Type B pancreatic cell (in vitro differentiated cells): ENCODE data around the gene ORAI1. TPM values are rescaled to one million over a fixed set of nuclear protein-coding genes. Genes with fewer than 3 reads are reported as not detected.
A peak's percentile ranks its signal among the peaks of the same experiment; 100 is the strongest.

Source experiments
- DNase-seq: peaks from one replicate; pipeline ENCODE4 v3.0.0; 2021; ENCODE audit warnings: mixed read lengths; ENCODE audit not compliant: unreplicated experiment; ENCODE audit errors: extremely low spot score
- H3K27ac Mint-ChIP-seq: 2 replicates; pipeline ENCODE4 v1.8.0; 2021; ENCODE audit warnings: mild to moderate bottlenecking, mixed read lengths
- H3K27me3 Mint-ChIP-seq: 2 replicates; pipeline ENCODE4 v1.8.0; 2021; ENCODE audit warnings: mixed read lengths
- H3K36me3 Mint-ChIP-seq: 2 replicates; pipeline ENCODE4 v1.8.0; 2021; ENCODE audit warnings: mixed read lengths
- H3K4me1 Mint-ChIP-seq: one replicate; pipeline ENCODE4 v1.8.0; 2021; ENCODE audit warnings: mixed read lengths; ENCODE audit not compliant: unreplicated experiment
- H3K4me3 Mint-ChIP-seq: 2 replicates; pipeline ENCODE4 v1.8.0; 2021; ENCODE audit warnings: mild to moderate bottlenecking, mixed read lengths
- H3K9me3 Mint-ChIP-seq: 2 replicates; pipeline ENCODE4 v1.8.0; 2021; ENCODE audit warnings: mixed read lengths
- CTCF ChIP-seq: fragments of 200-600 bp; sonication (generic); conservative IDR thresholded peaks from 2 replicates; pipeline ENCODE4 v1.5.0; 2021; ENCODE audit warnings: antibody characterized with exemption, mild to moderate bottlenecking
- total RNA-seq: library from RNA; stranded (reverse); gene quantifications from 2 replicates; pipeline ENCODE4 v1.2.1, GENCODE V29; 2021; ENCODE audit warnings: low replicate concordance

Gene ORAI1
- total RNA-seq, 1 donor from 2014 or later = 12.9 TPM

- Mint-ChIP-seq H3K4me3 (peak overlapping the region; percentile 36), H3K9me3 (no peaks in the 10 kb centered on the region), H3K36me3 (no peaks in the 10 kb centered on the region), H3K27ac (peak overlapping the region; percentile 70), H3K4me1 (no peaks in the 10 kb centered on the region), H3K27me3 (no peaks in the 10 kb centered on the region)
- TF ChIP-seq CTCF = peak; percentile 86
- no peak for DNase-seq
Measured at GRCh38 chr12:121668750-121669520, 42.6 kb downstream of the ORAI1 start.

DNA sequence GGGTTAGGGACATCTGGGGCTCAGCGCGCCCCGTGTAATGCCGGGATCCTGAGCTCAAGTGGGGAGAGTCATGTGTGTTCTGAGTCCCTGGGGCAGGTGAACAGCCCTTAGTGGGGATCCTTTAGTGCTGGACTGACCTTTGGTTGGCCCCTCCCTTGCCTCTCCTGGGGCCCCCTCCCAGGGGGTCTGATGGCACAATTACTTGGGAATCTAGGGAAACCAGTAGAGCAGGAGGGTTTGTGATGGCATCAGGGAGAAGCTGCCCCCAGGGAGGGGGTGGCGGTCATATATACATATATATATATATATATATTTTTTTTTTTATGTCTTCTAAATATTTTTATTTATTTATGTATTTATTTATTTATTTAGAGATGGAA, 43.2 kb downstream of the ORAI1 start, which contains the start of gene MORN3:
MORN3 (minus strand) TSS at position 134 of the 380 bp plus-strand sequence. CDS start 171 bp downstream, outside the sequence.
- Mint-ChIP-seq H3K36me3 (no peaks in the 10 kb centered on the region), H3K9me3 (no peaks in the 10 kb centered on the region), H3K27me3 (no peaks in the 10 kb centered on the region), H3K4me3 (peak within 1 kb of the TSS; percentile 36), H3K27ac (peak within 1 kb of the TSS; percentile 70), H3K4me1 (no peaks in the 10 kb centered on the region)
- no peak for TF ChIP-seq CTCF
- no peak for DNase-seq

DNA sequence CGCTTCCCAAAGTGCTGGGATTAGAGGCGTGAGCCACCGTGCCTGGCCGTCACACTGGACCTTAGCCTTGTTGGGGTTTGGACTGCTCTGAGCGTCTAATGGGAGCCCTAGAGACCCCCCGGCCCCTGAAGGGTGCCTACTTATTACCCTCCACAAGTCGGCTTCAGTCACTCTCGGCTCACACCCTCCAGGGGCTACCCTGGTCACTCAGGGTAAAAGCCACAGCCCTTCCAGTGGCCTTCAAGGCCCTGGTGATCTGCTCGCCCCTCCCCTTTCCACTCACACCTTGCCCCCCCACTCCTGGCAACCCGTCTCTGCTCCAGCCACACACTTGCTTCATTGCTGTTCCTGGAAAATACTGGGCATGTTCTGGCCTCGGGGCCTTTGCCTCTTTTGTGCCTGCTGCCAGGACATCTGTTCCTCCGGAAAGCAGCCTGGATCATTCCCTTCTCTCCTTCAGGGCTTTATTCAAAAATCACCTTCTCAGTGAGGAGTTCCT, 46.7 kb downstream of the ORAI1 start:
- H3K4me3 Mint-ChIP-seq = peak overlapping the region; percentile 87
- no peak for TF ChIP-seq CTCF
- H3K27me3 Mint-ChIP-seq = no peaks in the 10 kb centered on the region
- DNase-seq = no peak
- peak overlapping the region; percentile 59 for H3K27ac Mint-ChIP-seq
- no peaks in the 10 kb centered on the region for H3K36me3 Mint-ChIP-seq
- H3K4me1 Mint-ChIP-seq = no peaks in the 10 kb centered on the region
- H3K9me3 Mint-ChIP-seq = no peaks in the 10 kb centered on the region

DNA sequence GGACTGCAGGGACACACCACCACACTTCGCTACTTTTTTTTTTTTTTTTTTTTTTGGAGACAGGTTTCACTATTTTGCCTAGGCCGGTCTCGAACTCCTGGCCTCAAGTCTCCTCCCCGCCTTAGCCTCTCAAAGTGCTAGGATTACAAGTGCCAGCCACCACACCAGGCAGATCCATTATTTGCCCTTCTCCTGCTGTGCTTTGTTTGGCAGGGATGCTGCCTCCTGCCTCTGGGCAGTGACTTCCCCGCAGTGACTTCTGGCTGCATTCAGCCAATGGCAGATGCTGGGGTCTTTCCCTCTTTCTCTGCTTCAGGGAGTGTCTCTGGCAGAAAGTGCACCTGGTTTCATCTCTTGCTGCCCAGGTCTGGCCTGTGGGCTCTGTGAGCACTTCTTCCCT, 49.9 kb downstream of the ORAI1 start:
- H3K27me3 Mint-ChIP-seq = no peaks in the 10 kb centered on the region
- no peaks in the 10 kb centered on the region for H3K36me3 Mint-ChIP-seq
- TF ChIP-seq CTCF = no peak
- no peak overlapping the region for H3K4me3 Mint-ChIP-seq
- DNase-seq = no peak
- H3K9me3 Mint-ChIP-seq = no peaks in the 10 kb centered on the region
- peak overlapping the region; percentile 8 for H3K27ac Mint-ChIP-seq
- peaks cover 13% of the 10 kb centered on the region for H3K4me1 Mint-ChIP-seq

GRCh38 chr12:121678305-121678704, 52.0 kb downstream of the ORAI1 start:
- Mint-ChIP-seq H3K9me3 (no peaks in the 10 kb centered on the region), H3K4me1 (peaks cover 16% of the 10 kb centered on the region), H3K36me3 (no peaks in the 10 kb centered on the region), H3K4me3 (no peak overlapping the region), H3K27ac (no peak overlapping the region), H3K27me3 (no peaks in the 10 kb centered on the region)
- DNase-seq = no peak
- no peak for TF ChIP-seq CTCF
